ENCODE data around the gene PVR. TPM values are rescaled to one million over a fixed set of nuclear protein-coding genes. Genes with fewer than 3 reads are reported as not detected.

Gene PVR
- total RNA-seq, 2 donors from 2014 or later, result 21.2 to 31.6 TPM

DNA sequence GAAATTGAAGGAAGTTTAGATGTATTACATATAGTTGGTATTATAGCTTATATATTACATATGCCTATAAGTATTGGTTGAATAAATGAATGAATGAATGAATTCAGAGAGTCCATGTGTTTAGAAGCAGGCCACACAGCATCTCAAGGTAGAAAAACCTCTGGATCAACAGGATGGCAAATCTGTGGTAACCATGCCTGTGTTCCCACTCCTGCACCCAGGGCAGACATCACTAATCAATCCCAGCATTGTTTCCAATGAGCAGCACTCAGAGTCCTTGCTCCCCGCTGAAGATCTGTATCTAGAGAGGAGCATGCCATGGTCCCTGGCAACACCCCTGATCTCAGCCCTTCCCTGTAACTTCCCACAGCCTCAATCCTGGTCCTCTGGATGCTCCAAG, 28.5 kb downstream of the PVR start:
- Mint-ChIP-seq H3K9me3 (no peaks in the 10 kb centered on the region), H3K36me3 (ENCODE audit: low read depth) (no peaks in the 10 kb centered on the region), H3K27ac (no peak overlapping the region), H3K4me3 (no peak overlapping the region), H3K4me1 (peaks cover 2% of the 10 kb centered on the region), H3K27me3 (ENCODE audit: insufficient read depth) (peaks cover 6% of the 10 kb centered on the region)
- Histone ChIP-seq H3K9ac (ENCODE audit: extremely low read depth, low read length, poor library complexity, severe bottlenecking) (no peak overlapping the region), H3K27me3 (ENCODE audit: control insufficient read depth, insufficient read depth, low read length, poor library complexity, severe bottlenecking) (no peaks in the 10 kb centered on the region), H3K27ac (ENCODE audit: low read depth, low read length) (no peak overlapping the region), H3K9me3 (ENCODE audit: control insufficient read depth, low read length) (no peaks in the 10 kb centered on the region), H3K4me1 (ENCODE audit: control insufficient read depth, insufficient read depth, low read length) (no peaks in the 10 kb centered on the region), H3K4me3 (ENCODE audit: low read length) (no peak overlapping the region), H3K36me3 (ENCODE audit: control insufficient read depth, insufficient read depth, low read length) (no peaks in the 10 kb centered on the region)
- DNase-seq, result no peak
- 82 to 86% methylated on average over 1 of the region's 1 CpG for WGBS, 2 experiments (ENCODE audit: insufficient coverage in 1 of 2, insufficient read length in 1 of 2)
- TF ChIP-seq, protein P1, sequence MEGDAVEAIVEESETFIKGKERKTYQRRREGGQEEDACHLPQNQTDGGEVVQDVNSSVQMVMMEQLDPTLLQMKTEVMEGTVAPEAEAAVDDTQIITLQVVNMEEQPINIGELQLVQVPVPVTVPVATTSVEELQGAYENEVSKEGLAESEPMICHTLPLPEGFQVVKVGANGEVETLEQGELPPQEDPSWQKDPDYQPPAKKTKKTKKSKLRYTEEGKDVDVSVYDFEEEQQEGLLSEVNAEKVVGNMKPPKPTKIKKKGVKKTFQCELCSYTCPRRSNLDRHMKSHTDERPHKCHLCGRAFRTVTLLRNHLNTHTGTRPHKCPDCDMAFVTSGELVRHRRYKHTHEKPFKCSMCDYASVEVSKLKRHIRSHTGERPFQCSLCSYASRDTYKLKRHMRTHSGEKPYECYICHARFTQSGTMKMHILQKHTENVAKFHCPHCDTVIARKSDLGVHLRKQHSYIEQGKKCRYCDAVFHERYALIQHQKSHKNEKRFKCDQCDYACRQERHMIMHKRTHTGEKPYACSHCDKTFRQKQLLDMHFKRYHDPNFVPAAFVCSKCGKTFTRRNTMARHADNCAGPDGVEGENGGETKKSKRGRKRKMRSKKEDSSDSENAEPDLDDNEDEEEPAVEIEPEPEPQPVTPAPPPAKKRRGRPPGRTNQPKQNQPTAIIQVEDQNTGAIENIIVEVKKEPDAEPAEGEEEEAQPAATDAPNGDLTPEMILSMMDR (conservative IDR thresholded peaks at IDR 0.05), result no peak

DNA sequence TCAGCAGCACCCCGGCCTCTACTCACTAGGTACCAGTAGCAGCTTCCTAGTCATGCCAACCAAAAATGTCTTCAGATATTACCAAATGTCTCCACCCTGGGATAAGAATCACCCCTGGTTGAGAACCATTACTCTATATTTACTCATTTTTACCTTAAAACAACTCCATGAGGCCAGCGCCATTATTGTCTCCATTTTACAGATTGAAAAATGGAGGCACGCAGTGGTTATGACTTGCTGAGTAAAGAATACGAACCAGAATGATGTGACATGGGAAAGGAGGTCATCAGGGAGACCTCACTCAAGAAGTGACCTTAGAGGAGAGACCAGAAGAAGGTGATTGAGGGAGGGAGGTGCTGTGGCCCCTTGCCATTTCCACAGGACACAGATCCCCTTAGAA, 29.8 kb downstream of the PVR start:
- Histone ChIP-seq H3K9me3 (ENCODE audit: control insufficient read depth, low read length) (no peaks in the 10 kb centered on the region), H3K36me3 (ENCODE audit: control insufficient read depth, insufficient read depth, low read length) (no peaks in the 10 kb centered on the region), H3K27ac (ENCODE audit: low read depth, low read length) (no peak overlapping the region), H3K27me3 (ENCODE audit: control insufficient read depth, insufficient read depth, low read length, poor library complexity, severe bottlenecking) (no peaks in the 10 kb centered on the region), H3K9ac (ENCODE audit: extremely low read depth, low read length, poor library complexity, severe bottlenecking) (no peak overlapping the region), H3K4me3 (ENCODE audit: low read length) (no peak overlapping the region), H3K4me1 (ENCODE audit: control insufficient read depth, insufficient read depth, low read length) (no peaks in the 10 kb centered on the region)
- WGBS, 2 experiments (ENCODE audit: insufficient coverage in 1 of 2, insufficient read length in 1 of 2), result 88 to 97% methylated on average over 3 to 4 of the region's 4 CpGs
- no peak overlapping the region for H3K27ac Mint-ChIP-seq
- TF ChIP-seq, protein P1 (conservative IDR thresholded peaks at IDR 0.05), result no peak
- no peak for DNase-seq
- H3K36me3 Mint-ChIP-seq (ENCODE audit: low read depth), result no peaks in the 10 kb centered on the region
- H3K4me1 Mint-ChIP-seq, result peaks cover 3% of the 10 kb centered on the region
- H3K9me3 Mint-ChIP-seq, result no peaks in the 10 kb centered on the region
- peaks cover 6% of the 10 kb centered on the region for H3K27me3 Mint-ChIP-seq (ENCODE audit: insufficient read depth)
- H3K4me3 Mint-ChIP-seq, result no peak overlapping the region

DNA sequence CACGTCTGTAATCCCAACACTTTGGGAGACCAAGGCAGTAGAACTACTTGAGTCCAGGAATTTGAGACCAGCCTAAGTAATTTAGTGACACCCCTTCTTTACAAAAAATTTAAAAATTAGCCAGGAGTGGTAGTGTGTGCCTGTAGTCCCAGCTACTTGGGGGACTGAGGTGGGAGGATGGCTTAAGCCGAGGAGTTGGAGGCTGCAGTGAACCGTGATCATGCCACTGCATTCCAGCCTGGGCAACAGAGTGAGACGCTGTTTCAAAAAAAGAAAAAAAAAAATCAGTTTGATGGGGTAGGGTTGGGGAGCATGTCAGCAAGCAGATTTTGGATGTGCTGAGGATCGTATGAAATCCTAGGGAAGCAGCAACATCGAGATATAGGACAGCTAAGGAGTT, 31.8 kb downstream of the PVR start:
- H3K27ac ChIP-seq (ENCODE audit: low read depth, low read length), result no peak overlapping the region
- no peaks in the 10 kb centered on the region for H3K27me3 ChIP-seq (ENCODE audit: control insufficient read depth, insufficient read depth, low read length, poor library complexity, severe bottlenecking)
- no peak for DNase-seq
- H3K36me3 ChIP-seq (ENCODE audit: control insufficient read depth, insufficient read depth, low read length), result no peaks in the 10 kb centered on the region
- Mint-ChIP-seq H3K27me3 (ENCODE audit: insufficient read depth) (peaks cover 6% of the 10 kb centered on the region), H3K27ac (no peak overlapping the region), H3K36me3 (ENCODE audit: low read depth) (no peaks in the 10 kb centered on the region), H3K4me1 (peaks cover 3% of the 10 kb centered on the region), H3K4me3 (no peak overlapping the region), H3K9me3 (no peaks in the 10 kb centered on the region)
- TF ChIP-seq, protein P1 (conservative IDR thresholded peaks at IDR 0.05), result no peak
- WGBS, 2 experiments (ENCODE audit: insufficient coverage in 1 of 2, insufficient read length in 1 of 2), result 89 to 96% methylated on average over 6 of the region's 6 CpGs
- H3K9me3 ChIP-seq (ENCODE audit: control insufficient read depth, low read length), result no peaks in the 10 kb centered on the region
- no peak overlapping the region for H3K4me3 ChIP-seq (ENCODE audit: low read length)
- no peaks in the 10 kb centered on the region for H3K4me1 ChIP-seq (ENCODE audit: control insufficient read depth, insufficient read depth, low read length)
- no peak overlapping the region for H3K9ac ChIP-seq (ENCODE audit: extremely low read depth, low read length, poor library complexity, severe bottlenecking)

All from endodermal cell (in vitro differentiated cells).